ENCODE results near the gene TMSB15A. TPM values are rescaled to one million over a fixed set of nuclear protein-coding genes. Genes with fewer than 3 reads are reported as not detected.
"Not testable (repeated sequence)": the region's sequence is repeated elsewhere in the genome, so short reads cannot be mapped to it uniquely, and the experiment has no call there.

Gene TMSB15A
- total RNA-seq, result 0.62 TPM
- long read RNA-seq, result 0 reads

- peak; percentile 72 for DNase-seq (ENCODE audit: missing footprints)
Observed at GRCh38 chrX:102515975-102516941, at the start of gene TMSB15A. Gene TMSB15A (minus strand): TSS chrX:102516739.

GRCh38 chrX:102560423-102561068 lies 44.0 kb upstream of the TMSB15A start:
- ATAC-seq (no peak), DNase-seq (ENCODE audit: missing footprints) (no peak)
- intact Hi-C loops (cut with DNase I), result no loop called here

More at GRCh38 chrX:102515975-102516941, at the start of gene TMSB15A:
- peak; percentile 95 for ATAC-seq
- intact Hi-C loops (cut with DNase I), result loop anchor here (10.0 kb wide), 1 partner anchor 349 kb away; no protein-coding TSS in a partner anchor

GRCh38 chrX:102558607-102559006 lies 42.1 kb upstream of the TMSB15A start:
- no peak for ATAC-seq
- DNase-seq (ENCODE audit: missing footprints), result no peak
- intact Hi-C loops (cut with DNase I), result no loop called here

GRCh38 chrX:102548231-102548630 lies 31.7 kb upstream of the TMSB15A start:
- DNase-seq (ENCODE audit: missing footprints) (no peak), ATAC-seq (no peak)
- intact Hi-C loops (cut with DNase I), result no loop called here

GRCh38 chrX:102546828-102547493 lies 30.4 kb upstream of the TMSB15A start:
- DNase-seq (ENCODE audit: missing footprints) (no peak), ATAC-seq (no peak)
- intact Hi-C loops (cut with DNase I), result no loop called here

- intact Hi-C loops (cut with DNase I); DNase-seq (ENCODE audit: missing footprints); ATAC-seq: not testable (repeated sequence)
Observed at GRCh38 chrX:102546175-102546574, 29.6 kb upstream of the TMSB15A start.

- DNase-seq (ENCODE audit: missing footprints) (no peak), ATAC-seq (no peak)
- intact Hi-C loops (cut with DNase I), result no loop called here
Observed at GRCh38 chrX:102535958-102536357, 19.4 kb upstream of the TMSB15A start.

- ATAC-seq, result no peak
- no peak for DNase-seq (ENCODE audit: missing footprints)
- intact Hi-C loops (cut with DNase I), result loop anchor here (10.0 kb wide), 1 partner anchor 347 kb away; no protein-coding TSS in a partner anchor
Observed at GRCh38 chrX:102517326-102517725, 787 bp upstream of the TMSB15A start.

- intact Hi-C loops (cut with DNase I), result loop anchor here (10.0 kb wide), 1 partner anchor 350 kb away; no protein-coding TSS in a partner anchor
- DNase-seq (ENCODE audit: missing footprints), result no peak
- no peak for ATAC-seq
Observed at GRCh38 chrX:102514536-102514935, 2.0 kb downstream of the TMSB15A start.

GRCh38 chrX:102498732-102499131 lies 17.8 kb downstream of the TMSB15A start:
- no peak for ATAC-seq
- DNase-seq (ENCODE audit: missing footprints), result no peak
- intact Hi-C loops (cut with DNase I), result no loop called here

GRCh38 chrX:102491766-102492165 lies 24.8 kb downstream of the TMSB15A start:
- intact Hi-C loops (cut with DNase I), result no loop called here
- no peak for ATAC-seq
- DNase-seq (ENCODE audit: missing footprints), result no peak

- ATAC-seq; DNase-seq (ENCODE audit: missing footprints); intact Hi-C loops (cut with DNase I): not testable (repeated sequence)
Observed at GRCh38 chrX:102478765-102479164, 37.8 kb downstream of the TMSB15A start.

GRCh38 chrX:102471762-102472220 lies 44.7 kb downstream of the TMSB15A start, which contains the start of gene TCP11X2:
Gene TCP11X2 (minus strand): TSS chrX:102471812.
- DNase-seq (ENCODE audit: missing footprints); intact Hi-C loops (cut with DNase I); ATAC-seq: not testable (repeated sequence)

GRCh38 chrX:102470215-102470614 lies 46.3 kb downstream of the TMSB15A start:
- DNase-seq (ENCODE audit: missing footprints); intact Hi-C loops (cut with DNase I); ATAC-seq: not testable (repeated sequence)

Other genes starting within 250 kb of the TMSB15A start
- gene NXF2B, start 76.7 kb downstream of the TMSB15A start, total RNA-seq, result not detected
- not detected for gene TCP11X2, start 44.9 kb downstream of the TMSB15A start, total RNA-seq
- 3.2 TPM for gene ARMCX5, start 82.8 kb upstream of the TMSB15A start, total RNA-seq
- gene GPRASP1, start 134.7 kb upstream of the TMSB15A start, total RNA-seq, result 4.1 TPM
- 10.3 TPM for gene GPRASP2, start 195.7 kb upstream of the TMSB15A start, total RNA-seq
- 7.0 TPM for gene GPRASP3, start 204.0 kb upstream of the TMSB15A start, total RNA-seq